Neural cell (in vitro differentiated cells): ENCODE data around the gene CST1. TPM values are rescaled to one million over a fixed set of nuclear protein-coding genes. Genes with fewer than 3 reads are reported as not detected.
"Not testable (repeated sequence)": the region's sequence is repeated elsewhere in the genome, so short reads cannot be mapped to it uniquely, and the experiment has no call there.

Experiments
- H2AFZ ChIP-seq: fragments of 200-600, 300-800 bp; sonication (generic), shearing (Covaris generic); 2 replicates; pipeline ENCODE4 v1.6.0; 2014; ENCODE audit warnings: low read depth, mild to moderate bottlenecking, antibody characterized with exemption, low read length, moderate library complexity
- H3F3A ChIP-seq: fragments of 200-600 bp; shearing (Covaris generic); 2 replicates; pipeline ENCODE4 v1.6.1; 2016; ENCODE audit warnings: mild to moderate bottlenecking, moderate library complexity, mixed read lengths, antibody characterized with exemption, low read length; ENCODE audit not compliant: insufficient read depth, poor library complexity, severe bottlenecking
- H3K27ac ChIP-seq: fragments of 200-600, 300-800 bp; sonication (generic), shearing (Covaris generic); 2 replicates; pipeline ENCODE4 v1.5.1; 2014; ENCODE audit warnings: mild to moderate bottlenecking, low read length, moderate library complexity
- H3K27me3 ChIP-seq: fragments of 300-800, 200-600 bp; sonication (generic), shearing (Covaris generic); 2 replicates; pipeline ENCODE4 v1.6.0; 2014; ENCODE audit warnings: mild to moderate bottlenecking, low read depth, low read length, moderate library complexity; ENCODE audit not compliant: insufficient read depth
- H3K36me3 ChIP-seq: fragments of 300-800, 200-600 bp; sonication (generic), shearing (Covaris generic); 2 replicates; pipeline ENCODE4 v1.5.1; 2014; ENCODE audit warnings: mild to moderate bottlenecking, antibody characterized with exemption, low read length, moderate library complexity; ENCODE audit not compliant: insufficient read depth
- H3K4me2 ChIP-seq: fragments of 300-800, 200-600 bp; sonication (generic), shearing (Covaris generic); 2 replicates; pipeline ENCODE4 v1.6.0; 2014; ENCODE audit warnings: mild to moderate bottlenecking, low read length
- H3K4me3 ChIP-seq: fragments of 300-800, 200-600 bp; sonication (generic), shearing (Covaris generic); 2 replicates; pipeline ENCODE4 v1.5.1; 2014; ENCODE audit warnings: mild to moderate bottlenecking, low read length, moderate library complexity
- H3K79me2 ChIP-seq: fragments of 200-600 bp; shearing (Covaris generic); replicated peaks from 2 replicates; pipeline ENCODE4 v1.6.0; 2014; ENCODE audit warnings: mild to moderate bottlenecking, low read length, moderate library complexity; ENCODE audit not compliant: insufficient read depth
- H3K9ac ChIP-seq: fragments of 300-800, 200-600 bp; sonication (generic), shearing (Covaris generic); 2 replicates; pipeline ENCODE4 v1.6.1; 2016; ENCODE audit warnings: mild to moderate bottlenecking, low read length, mixed read lengths
- H3K9me2 ChIP-seq: fragments of 200-600 bp; shearing (Covaris generic); 2 replicates; pipeline ENCODE4 v1.6.1; 2016; ENCODE audit warnings: mild to moderate bottlenecking, low read length, mixed read lengths; ENCODE audit not compliant: insufficient read depth
- H3K9me3 ChIP-seq: fragments of 200-600, 300-800 bp; sonication (generic), shearing (Covaris generic); 2 replicates; pipeline ENCODE4 v1.6.1; 2016; ENCODE audit warnings: mild to moderate bottlenecking, mixed run types, low read length, moderate library complexity, mixed read lengths
- H4K20me1 ChIP-seq: fragments of 200-600 bp; shearing (Covaris generic); 2 replicates; pipeline ENCODE4 v1.6.1; 2016; ENCODE audit warnings: mild to moderate bottlenecking, mixed run types; ENCODE audit not compliant: insufficient read depth
- EP300 ChIP-seq: fragments of 450-650 bp; conservative IDR thresholded peaks from 2 replicates; pipeline ENCODE4 v1.6.1; 2014; ENCODE audit warnings: antibody characterized with exemption, mild to moderate bottlenecking, moderate library complexity; ENCODE audit not compliant: poor library complexity, severe bottlenecking
- EZH2 ChIP-seq: fragments of 200-600, 300-800 bp; shearing (Covaris generic), sonication (generic); IDR thresholded peaks from 2 replicates; pipeline ENCODE4 v1.6.1; 2014; ENCODE audit warnings: antibody characterized with exemption, low read length, borderline replicate concordance, mild to moderate bottlenecking; ENCODE audit not compliant: insufficient read depth, poor library complexity, severe bottlenecking
- MXI1 ChIP-seq: fragments of 450-650 bp; conservative IDR thresholded peaks from 2 replicates; pipeline ENCODE4 v1.6.1; 2014; ENCODE audit warnings: antibody characterized with exemption, mild to moderate bottlenecking; ENCODE audit not compliant: poor library complexity, severe bottlenecking
- POLR2AphosphoS5 ChIP-seq: IDR thresholded peaks from 2 replicates; pipeline ENCODE4 v1.6.1; 2012
- RAD21 ChIP-seq: fragments of 450-650 bp; conservative IDR thresholded peaks from 2 replicates; pipeline ENCODE4 v1.6.1; 2014; ENCODE audit warnings: antibody characterized with exemption, mild to moderate bottlenecking, moderate library complexity
- SMC3 ChIP-seq: fragments of 450-650 bp; conservative IDR thresholded peaks from 2 replicates; pipeline ENCODE4 v1.6.1; 2014; ENCODE audit warnings: antibody characterized with exemption, mild to moderate bottlenecking, moderate library complexity; ENCODE audit not compliant: poor library complexity
- TAF1 ChIP-seq: IDR thresholded peaks from 2 replicates; pipeline ENCODE4 v1.6.1; 2012; ENCODE audit warnings: low read depth
- polyA plus RNA-seq: library from polyadenylated mRNA; depleted of rRNA; stranded (reverse); fragments of >200 nt; gene quantifications from 2 replicates; pipeline ENCODE4 v1.2.3, GENCODE V29; 2014
- TF ChIP-seq, protein P1 (sequence below): fragments of 450-650 bp; IDR thresholded peaks from 2 replicates; pipeline ENCODE4 v1.5.1; 2014; ENCODE audit warnings: antibody characterized with exemption, mild to moderate bottlenecking, moderate library complexity; ENCODE audit not compliant: poor library complexity, severe bottlenecking
- TF ChIP-seq, protein P2 (sequence below): IDR thresholded peaks from 2 replicates; pipeline ENCODE4 v1.6.1; 2012; ENCODE audit warnings: borderline replicate concordance

The CST1 gene
- polyA plus RNA-seq, 1 donor from 2014 or later = not detected

DNA sequence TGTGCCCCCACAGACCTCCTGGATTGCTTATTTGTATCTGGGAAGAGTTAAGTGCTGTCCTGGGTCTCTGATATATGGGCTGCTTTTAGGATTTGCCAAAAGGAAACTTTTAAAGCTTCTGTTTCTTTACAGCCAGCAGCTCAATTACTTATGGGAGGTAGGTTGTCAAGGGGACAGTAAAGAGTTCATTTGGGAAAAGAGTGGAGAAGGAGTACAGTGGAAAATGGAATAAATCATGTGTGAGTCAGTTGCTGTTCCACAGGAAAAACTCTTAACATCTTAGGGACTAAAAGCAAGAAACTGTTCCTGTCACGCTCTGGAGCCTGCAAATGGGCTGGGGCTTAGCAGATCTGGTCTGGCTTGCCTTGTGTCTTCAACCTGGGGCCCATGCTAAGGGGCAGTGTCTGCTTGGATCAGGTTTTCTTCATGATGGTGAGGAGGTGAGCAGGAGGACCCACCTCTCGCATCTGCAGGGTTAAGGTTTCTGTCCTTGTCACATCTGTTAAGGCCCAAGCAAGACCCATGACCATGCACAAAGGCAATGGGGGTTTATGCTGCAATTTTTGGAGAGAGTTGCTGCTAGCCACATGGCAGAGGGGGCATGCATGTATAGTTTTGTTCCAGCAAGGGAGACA lies 8.7 kb upstream of the CST1 start:
- no peak overlapping the region for H3K9ac ChIP-seq
- no peaks in the 10 kb centered on the region for H3K9me3 ChIP-seq
- H3K79me2 ChIP-seq = no peaks in the 10 kb centered on the region
- no peak overlapping the region for H3K27ac ChIP-seq
- no peaks in the 10 kb centered on the region for H3F3A ChIP-seq
- no peaks in the 10 kb centered on the region for H3K27me3 ChIP-seq
- no peak overlapping the region for H2AFZ ChIP-seq
- no peaks in the 10 kb centered on the region for H4K20me1 ChIP-seq
- H3K4me2 ChIP-seq = no peak overlapping the region
- H3K9me2 ChIP-seq = no peaks in the 10 kb centered on the region
- H3K4me3 ChIP-seq = no peak overlapping the region
- TF ChIP-seq, protein P1, sequence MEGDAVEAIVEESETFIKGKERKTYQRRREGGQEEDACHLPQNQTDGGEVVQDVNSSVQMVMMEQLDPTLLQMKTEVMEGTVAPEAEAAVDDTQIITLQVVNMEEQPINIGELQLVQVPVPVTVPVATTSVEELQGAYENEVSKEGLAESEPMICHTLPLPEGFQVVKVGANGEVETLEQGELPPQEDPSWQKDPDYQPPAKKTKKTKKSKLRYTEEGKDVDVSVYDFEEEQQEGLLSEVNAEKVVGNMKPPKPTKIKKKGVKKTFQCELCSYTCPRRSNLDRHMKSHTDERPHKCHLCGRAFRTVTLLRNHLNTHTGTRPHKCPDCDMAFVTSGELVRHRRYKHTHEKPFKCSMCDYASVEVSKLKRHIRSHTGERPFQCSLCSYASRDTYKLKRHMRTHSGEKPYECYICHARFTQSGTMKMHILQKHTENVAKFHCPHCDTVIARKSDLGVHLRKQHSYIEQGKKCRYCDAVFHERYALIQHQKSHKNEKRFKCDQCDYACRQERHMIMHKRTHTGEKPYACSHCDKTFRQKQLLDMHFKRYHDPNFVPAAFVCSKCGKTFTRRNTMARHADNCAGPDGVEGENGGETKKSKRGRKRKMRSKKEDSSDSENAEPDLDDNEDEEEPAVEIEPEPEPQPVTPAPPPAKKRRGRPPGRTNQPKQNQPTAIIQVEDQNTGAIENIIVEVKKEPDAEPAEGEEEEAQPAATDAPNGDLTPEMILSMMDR = no peak
- TF ChIP-seq TAF1 = no peak
- H3K36me3 ChIP-seq = no peaks in the 10 kb centered on the region

DNA sequence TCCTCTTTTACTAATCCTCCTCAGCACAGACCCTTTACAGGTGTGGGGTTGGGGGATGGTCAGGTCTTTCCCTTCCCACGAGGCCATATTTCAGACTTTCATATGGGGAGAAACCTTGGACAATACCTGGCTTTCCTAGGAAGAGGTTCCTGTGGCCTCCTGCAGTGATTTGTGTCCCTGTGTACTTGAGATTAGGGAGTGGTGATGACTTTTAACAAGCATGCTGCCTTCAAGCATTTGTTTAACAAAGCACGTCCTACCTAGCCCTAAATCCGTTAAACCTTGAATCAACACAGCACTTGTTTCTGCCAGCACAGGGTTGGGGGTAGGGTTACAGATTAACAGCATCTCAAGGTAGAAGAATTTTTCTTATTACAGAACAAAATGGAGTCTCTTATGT lies 6.1 kb upstream of the CST1 start:
- H3K4me3 ChIP-seq, H2AFZ ChIP-seq: not testable (repeated sequence)

DNA sequence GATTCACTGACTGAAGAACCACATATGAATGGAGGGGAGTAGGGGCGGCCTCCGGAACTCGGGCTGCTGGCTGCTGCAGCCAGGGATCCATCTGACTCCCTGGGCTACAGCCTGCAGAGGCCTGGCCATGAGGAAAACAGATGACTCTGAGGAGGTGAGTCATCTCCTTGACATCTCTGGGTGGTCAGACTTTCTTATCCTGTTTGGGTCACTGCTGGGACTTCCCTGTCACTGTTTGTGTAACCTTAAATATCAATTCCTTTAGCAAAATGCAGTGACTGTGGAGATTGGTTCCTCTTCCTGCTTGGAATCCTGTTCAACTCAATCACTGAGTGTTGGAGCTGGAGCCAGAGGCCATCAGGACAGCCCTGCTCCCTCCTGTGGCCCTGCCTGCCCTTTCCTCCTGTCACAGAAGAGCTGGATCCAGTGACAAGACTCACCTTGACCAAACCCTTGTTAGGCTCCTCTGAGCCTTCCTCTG lies 4.4 kb upstream of the CST1 start:
- H4K20me1 ChIP-seq, H3F3A ChIP-seq, H3K27ac ChIP-seq, H3K4me2 ChIP-seq, H3K79me2 ChIP-seq, H3K27me3 ChIP-seq, H3K9me3 ChIP-seq, H3K9ac ChIP-seq, H2AFZ ChIP-seq, H3K9me2 ChIP-seq, H3K36me3 ChIP-seq, H3K4me3 ChIP-seq: not testable (repeated sequence)

More for the DNA sequence above, 6.1 kb upstream of the CST1 start:
- H4K20me1 ChIP-seq, H3K27me3 ChIP-seq, H3K9ac ChIP-seq, H3K4me2 ChIP-seq, H3F3A ChIP-seq, H3K9me3 ChIP-seq, H3K36me3 ChIP-seq, H3K9me2 ChIP-seq, H3K27ac ChIP-seq, H3K79me2 ChIP-seq: not testable (repeated sequence)

DNA sequence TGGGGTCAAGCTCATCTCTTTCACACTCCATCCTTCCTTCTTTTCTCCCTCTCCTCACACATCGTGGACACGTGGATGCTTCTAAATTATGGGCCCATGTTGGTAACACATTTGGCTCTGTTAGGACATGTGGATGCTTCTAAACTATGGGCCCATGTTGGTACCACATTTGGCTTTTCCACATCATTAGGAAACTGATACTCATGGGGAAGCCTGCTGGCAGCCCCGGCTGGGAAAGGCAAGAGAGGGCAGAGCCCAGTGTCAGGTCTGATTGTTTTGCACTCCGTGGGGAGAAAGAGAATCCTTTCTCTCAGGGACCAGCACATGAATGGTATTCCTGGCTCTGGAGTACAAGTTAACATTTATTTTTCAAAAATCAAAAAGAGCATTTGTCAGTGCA lies 4.0 kb upstream of the CST1 start:
- no peaks in the 10 kb centered on the region for H3K79me2 ChIP-seq
- H3K4me2 ChIP-seq = no peak overlapping the region

More for the DNA sequence above, 4.0 kb upstream of the CST1 start:
- Histone ChIP-seq H3K27ac (no peak overlapping the region), H4K20me1 (no peaks in the 10 kb centered on the region), H3K27me3 (no peaks in the 10 kb centered on the region), H3F3A (no peaks in the 10 kb centered on the region), H3K36me3 (no peaks in the 10 kb centered on the region), H3K9ac (no peak overlapping the region), H3K9me2 (no peaks in the 10 kb centered on the region), H3K4me3 (no peak overlapping the region), H2AFZ (no peak overlapping the region), H3K9me3 (no peaks in the 10 kb centered on the region)
- TF ChIP-seq, protein P1 = no peak
- TF ChIP-seq POLR2AphosphoS5 (no peak), RAD21 (no peak), EP300 (no peak), SMC3 (no peak), MXI1 (no peak), EZH2 (no peak), TAF1 (no peak)
- TF ChIP-seq, protein P2, sequence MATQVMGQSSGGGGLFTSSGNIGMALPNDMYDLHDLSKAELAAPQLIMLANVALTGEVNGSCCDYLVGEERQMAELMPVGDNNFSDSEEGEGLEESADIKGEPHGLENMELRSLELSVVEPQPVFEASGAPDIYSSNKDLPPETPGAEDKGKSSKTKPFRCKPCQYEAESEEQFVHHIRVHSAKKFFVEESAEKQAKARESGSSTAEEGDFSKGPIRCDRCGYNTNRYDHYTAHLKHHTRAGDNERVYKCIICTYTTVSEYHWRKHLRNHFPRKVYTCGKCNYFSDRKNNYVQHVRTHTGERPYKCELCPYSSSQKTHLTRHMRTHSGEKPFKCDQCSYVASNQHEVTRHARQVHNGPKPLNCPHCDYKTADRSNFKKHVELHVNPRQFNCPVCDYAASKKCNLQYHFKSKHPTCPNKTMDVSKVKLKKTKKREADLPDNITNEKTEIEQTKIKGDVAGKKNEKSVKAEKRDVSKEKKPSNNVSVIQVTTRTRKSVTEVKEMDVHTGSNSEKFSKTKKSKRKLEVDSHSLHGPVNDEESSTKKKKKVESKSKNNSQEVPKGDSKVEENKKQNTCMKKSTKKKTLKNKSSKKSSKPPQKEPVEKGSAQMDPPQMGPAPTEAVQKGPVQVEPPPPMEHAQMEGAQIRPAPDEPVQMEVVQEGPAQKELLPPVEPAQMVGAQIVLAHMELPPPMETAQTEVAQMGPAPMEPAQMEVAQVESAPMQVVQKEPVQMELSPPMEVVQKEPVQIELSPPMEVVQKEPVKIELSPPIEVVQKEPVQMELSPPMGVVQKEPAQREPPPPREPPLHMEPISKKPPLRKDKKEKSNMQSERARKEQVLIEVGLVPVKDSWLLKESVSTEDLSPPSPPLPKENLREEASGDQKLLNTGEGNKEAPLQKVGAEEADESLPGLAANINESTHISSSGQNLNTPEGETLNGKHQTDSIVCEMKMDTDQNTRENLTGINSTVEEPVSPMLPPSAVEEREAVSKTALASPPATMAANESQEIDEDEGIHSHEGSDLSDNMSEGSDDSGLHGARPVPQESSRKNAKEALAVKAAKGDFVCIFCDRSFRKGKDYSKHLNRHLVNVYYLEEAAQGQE = no peak
